K562 (cell line): Measurements from ENCODE around the gene PPP1R9B. TPM values are rescaled to one million over a fixed set of nuclear protein-coding genes. Genes with fewer than 3 reads are reported as not detected.

ENCODE experiments used
- ATAC-seq: fragments of 200-7000 bp; cut with Tn5 transposase; 3 replicates; pipeline ENCODE4 v1.9.1; 2020; ENCODE audit warnings: moderate library complexity
- BruUV-seq: library from RNA; stranded (reverse); fragments of 400-500 nt; replicated peaks from 2 replicates; lab custom pipeline; 2021; lab: Mats Ljungman, UMichigan
- CTCF ChIA-PET: fragments of 300-600 bp; formaldehyde crosslinking; extraction: SDS; loops from one replicate; lab custom pipeline; 2021; ENCODE audit warnings: low intra/inter-chr PET ratio; lab: Yijun Ruan, JAX
- POLR2A ChIA-PET: fragments of 300-600, 350-650 bp; sonication (Branson Sonifier 250); formaldehyde crosslinking; extraction: SDS; loops from one replicate; lab custom pipeline; 2021; ENCODE audit warnings: antibody characterized with exemption, inconsistent platforms; lab: Yijun Ruan, JAX
- DNase-seq, 4 experiments: peaks; one replicate each; pipeline versions ENCODE4 v3.0.0 to v3.0.0-alpha.2; 2011 to 2018; ENCODE audit warnings: low spot score in 3 of 4, mixed read lengths in 3 of 4; ENCODE audit errors: extremely low read depth in 1 of 4
- FAIRE-seq: peaks from 2 replicates; lab custom pipeline; 2011; peaks lifted over from hg19 to GRCh38; lab: Jason Lieb, UNC
- H2AFZ ChIP-seq: 2 replicates; pipeline ENCODE4 v1.6.0; 2011; ENCODE audit warnings: low read depth, low read length, control low read depth, inconsistent platforms
- H3K27ac ChIP-seq: fragments of 200-600 bp; 3 replicates; pipeline ENCODE4 v1.8.0; 2011; ENCODE audit warnings: low read depth, mild to moderate bottlenecking, control low read depth, inconsistent platforms, low read length, moderate library complexity, mixed read lengths; ENCODE audit errors: extremely low read depth
- H3K27me3 ChIP-seq, 2 experiments: fragments of 300-600 bp in 1 of 2; 2 replicates in 1 of 2; 3 replicates in 1 of 2; pipeline versions ENCODE4 v1.6.0 to v1.8.0; 2011; ENCODE audit warnings: inconsistent platforms in 2 of 2, low read length in 2 of 2, mild to moderate bottlenecking in 1 of 2, mixed read lengths in 1 of 2, moderate library complexity in 1 of 2; ENCODE audit not compliant: control insufficient read depth in 2 of 2, insufficient read depth in 2 of 2
- H3K36me3 ChIP-seq: fragments of 300-600 bp; 3 replicates; pipeline ENCODE4 v1.8.0; 2011; ENCODE audit warnings: mild to moderate bottlenecking, low read length, inconsistent platforms; ENCODE audit not compliant: control insufficient read depth, insufficient read depth
- H3K4me1 ChIP-seq, 2 experiments: fragments of 200-600 bp in 1 of 2; replicated peaks in 1 of 2; 2 replicates in 1 of 2; 3 replicates in 1 of 2; pipeline versions ENCODE4 v1.5.1 to v1.8.0; 2011; ENCODE audit warnings: inconsistent platforms in 2 of 2, low read length in 2 of 2, mild to moderate bottlenecking in 1 of 2, mixed read lengths in 1 of 2, moderate library complexity in 1 of 2; ENCODE audit not compliant: control insufficient read depth in 2 of 2, insufficient read depth in 2 of 2
- H3K4me2 ChIP-seq: 2 replicates; pipeline ENCODE4 v1.6.1; 2011; ENCODE audit warnings: low read length, control low read depth, inconsistent platforms, mixed read lengths; ENCODE audit not compliant: insufficient read depth
- H3K4me3 ChIP-seq: fragments of 200-600 bp; sonication (generic), shearing (Covaris generic); 2 replicates; pipeline ENCODE4 v1.5.1; 2016; ENCODE audit warnings: control low read depth, inconsistent platforms
- H3K79me2 ChIP-seq: fragments of 200-600 bp; 3 replicates; pipeline ENCODE4 v1.8.0; 2011; ENCODE audit warnings: low read length, inconsistent platforms; ENCODE audit not compliant: control insufficient read depth, insufficient read depth
- H3K9ac ChIP-seq, 2 experiments: 2 replicates each; pipeline versions ENCODE4 v1.6.0 to v1.6.1; 2011; ENCODE audit warnings: low read depth in 2 of 2, low read length in 2 of 2, control low read depth in 1 of 2, inconsistent platforms in 1 of 2, mild to moderate bottlenecking in 1 of 2, mixed read lengths in 1 of 2; ENCODE audit not compliant: insufficient read depth in 1 of 2
- H3K9me1 ChIP-seq: one replicate; pipeline ENCODE4 v1.6.0; 2011; ENCODE audit warnings: inconsistent platforms, mild to moderate bottlenecking, low read length, moderate library complexity; ENCODE audit not compliant: control insufficient read depth, insufficient read depth
- H3K9me3 ChIP-seq: replicated peaks from 2 replicates; pipeline ENCODE4 v1.5.1; 2011; ENCODE audit warnings: low read depth, low read length, inconsistent platforms; ENCODE audit not compliant: control insufficient read depth, insufficient read depth
- H4K20me1 ChIP-seq: replicated peaks from 2 replicates; pipeline ENCODE4 v1.6.1; 2011; ENCODE audit warnings: low read length, inconsistent platforms, mixed read lengths; ENCODE audit not compliant: control insufficient read depth, insufficient read depth
- ATF7 ChIP-seq: fragments of 450-650 bp; IDR thresholded peaks from 2 replicates; pipeline ENCODE4 v1.7.1; 2014; ENCODE audit warnings: mild to moderate bottlenecking, moderate library complexity
- CHAMP1 ChIP-seq: fragments of 450-650 bp; IDR thresholded peaks from 2 replicates; pipeline ENCODE4 v1.6.1; 2016; ENCODE audit warnings: mild to moderate bottlenecking
- ETS2 ChIP-seq: IDR thresholded peaks from 2 replicates; pipeline ENCODE4 v1.6.1; 2016; ENCODE audit warnings: borderline replicate concordance, missing genetic modification characterization, mild to moderate bottlenecking, moderate library complexity, missing compliant biosample characterization; ENCODE audit not compliant: poor library complexity, severe bottlenecking
- GTF2E2 ChIP-seq: fragments of 200-800 bp; sonication (Bioruptor generic); IDR thresholded peaks from 2 replicates; pipeline ENCODE4 v1.6.1; 2016; ENCODE audit warnings: missing genetic modification characterization, missing compliant biosample characterization
- MAFK ChIP-seq: IDR thresholded peaks from 2 replicates; pipeline ENCODE4 v1.6.1; 2011; ENCODE audit warnings: low read length, improper control_type of control experiment
- TAF7 ChIP-seq: fragments of 450-650 bp; IDR thresholded peaks from 2 replicates; pipeline ENCODE4 v1.6.1; 2016; ENCODE audit warnings: missing genetic modification characterization, missing compliant biosample characterization
- ZNF318 ChIP-seq, 2 experiments: fragments of 450-650 bp; IDR thresholded peaks; 2 replicates each; pipeline ENCODE4 v1.6.1; 2016; ENCODE audit warnings: mild to moderate bottlenecking in 2 of 2, borderline replicate concordance in 1 of 2, low read depth in 1 of 2, moderate library complexity in 1 of 2
- ZNF717 ChIP-seq: fragments of 250-450 bp; sonication (Bioruptor Pico); IDR thresholded peaks from 2 replicates; pipeline ENCODE4 v1.5.0; 2021
- WGBS: fragments of 100-300 bp; shearing (Covaris generic); methylation state at CpG from one replicate; pipeline ENCODE4 v1.1.6; 2016; ENCODE audit warnings: low coverage, mixed read lengths; ENCODE audit not compliant: insufficient coverage; ENCODE audit errors: missing lambda C conversion rate; 5-methylcytosine and 5-hydroxymethylcytosine counted together
- in situ Hi-C: fragments of 300-500 bp; cut with MboI; formaldehyde crosslinking; loops from 4 replicates; pipeline ENCODE4 v1.15.0; 2018; ENCODE audit warnings: inconsistent platforms, mixed read lengths
- intact Hi-C: fragments of 100-400 bp; cut with micrococcal nuclease; formaldehyde crosslinking; loops from 2 replicates; pipeline ENCODE4 v1.14.2; 2022
- polyA plus RNA-seq, 8 experiments: library from polyadenylated mRNA; depleted of rRNA in 4 of 8; stranded (reverse) in 5 of 8; unstranded in 3 of 8; fragments of >200 nt; fragmentation: Nextera tagmentation in 2 of 8; fragmentation: Illumina TruSeq in 1 of 8; extraction: Ambion mirVana in 2 of 8; extraction: Trizol in 1 of 8; gene quantifications; 2 replicates each; pipeline versions ENCODE4 v1.2.1 to v1.2.3, GENCODE V29; 2011 to 2014; ENCODE audit warnings: inconsistent platforms in 1 of 8, missing spikeins in 1 of 8
- total RNA-seq, 7 experiments: library from RNA; depleted of rRNA in 6 of 7; stranded (reverse); fragments of >200 nt in 6 of 7; fragmentation: Illumina TruSeq in 2 of 7; extraction: Trizol in 2 of 7; gene quantifications; 2 replicates each; pipeline versions ENCODE4 v1.2.1 to v1.2.3, GENCODE V29; 2011 to 2021; ENCODE audit warnings: low replicate concordance in 1 of 7
- TF ChIP-seq, protein P1 (sequence below): fragments of 450-650 bp; formaldehyde crosslinking; IDR thresholded peaks from 2 replicates; pipeline ENCODE4 v1.4.0; 2020; ENCODE audit warnings: mild to moderate bottlenecking, moderate library complexity

Gene PPP1R9B
- total and polyA plus RNA-seq, 9 of the 15 experiments (the other 6 are each of a cell fraction or from before 2014, with no cell fraction given), result 0.10 to 63.5 (median 24.7) TPM

DNA sequence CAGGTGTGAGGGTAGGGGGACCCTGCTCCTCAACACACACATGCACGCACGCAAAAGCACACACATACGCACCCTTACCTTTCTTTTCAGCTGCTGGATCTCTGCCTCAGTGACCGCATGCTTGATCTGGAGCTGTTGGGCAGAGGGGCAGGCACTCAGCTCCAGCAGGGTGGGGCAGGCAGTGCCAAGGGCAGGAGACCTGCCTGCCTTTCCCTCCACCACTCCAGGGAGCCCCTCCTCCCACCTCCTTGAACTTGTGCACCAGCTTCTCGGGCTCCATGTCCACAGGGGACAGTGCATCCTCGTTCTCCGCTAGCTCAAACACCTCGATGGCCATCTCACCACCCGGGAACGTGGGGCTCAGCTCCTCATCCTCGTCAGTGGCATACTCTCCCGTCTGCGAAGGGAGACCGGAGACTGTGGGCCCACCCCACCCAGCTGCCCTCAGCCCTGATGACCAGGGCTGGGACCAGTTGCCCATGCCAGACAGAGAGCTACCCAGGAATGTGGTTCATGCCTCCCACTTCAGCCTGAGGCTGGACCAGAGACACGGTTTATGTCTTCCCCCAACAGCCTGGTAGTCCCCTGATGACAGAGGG is 11.2 kb downstream of the PPP1R9B start:
- no peak for DNase-seq
- ChIA-PET CTCF (interaction anchor here (1.5 kb wide), 1 partner anchor 59 kb away, joined by 5 read pairs; no protein-coding TSS in a partner anchor), POLR2A (interaction anchor here (1.0 to 1.1 kb wide), 2 partner anchors 9 to 15 kb away, joined by 3 to 4 read pairs; partner anchors contain the start of gene SAMD14)
- WGBS, result 90% methylated on average over 13 of the region's 15 CpGs
- Histone ChIP-seq H3K27me3 (no peaks in the 10 kb centered on the region), H4K20me1 (peaks cover 5% of the 10 kb centered on the region), H3K4me1 (peaks cover 6 to 23% of the 10 kb centered on the region in 2 experiments; a peak in 3 of 5 replicates), H3K79me2 (peaks cover 20% of the 10 kb centered on the region; the same call in 2 of the 3 replicates), H3K36me3 (peaks cover 95% of the 10 kb centered on the region), H3K9me1 (peaks cover 10% of the 10 kb centered on the region), H3K27ac (no peak overlapping the region), H3K4me3 (no peak overlapping the region), H3K9ac (peak overlapping the region in 1 of 2 experiments; percentile 43; a peak in 1 of 4 replicates), H3K9me3 (no peaks in the 10 kb centered on the region), H2AFZ (no peak overlapping the region), H3K4me2 (no peak overlapping the region)
- no TSS peak for BruUV-seq
- in situ Hi-C loops (no loop called here), intact Hi-C loops (no loop called here)
- no peak for ATAC-seq
- FAIRE-seq, result no peak
- TF ChIP-seq, protein P1, sequence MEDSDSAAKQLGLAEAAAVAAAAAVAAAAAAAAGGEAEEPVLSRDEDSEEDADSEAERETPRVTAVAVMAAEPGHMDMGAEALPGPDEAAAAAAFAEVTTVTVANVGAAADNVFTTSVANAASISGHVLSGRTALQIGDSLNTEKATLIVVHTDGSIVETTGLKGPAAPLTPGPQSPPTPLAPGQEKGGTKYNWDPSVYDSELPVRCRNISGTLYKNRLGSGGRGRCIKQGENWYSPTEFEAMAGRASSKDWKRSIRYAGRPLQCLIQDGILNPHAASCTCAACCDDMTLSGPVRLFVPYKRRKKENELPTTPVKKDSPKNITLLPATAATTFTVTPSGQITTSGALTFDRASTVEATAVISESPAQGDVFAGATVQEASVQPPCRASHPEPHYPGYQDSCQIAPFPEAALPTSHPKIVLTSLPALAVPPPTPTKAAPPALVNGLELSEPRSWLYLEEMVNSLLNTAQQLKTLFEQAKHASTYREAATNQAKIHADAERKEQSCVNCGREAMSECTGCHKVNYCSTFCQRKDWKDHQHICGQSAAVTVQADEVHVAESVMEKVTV, result no peak
- TF ChIP-seq ETS2 (no peak), ZNF717 (CRISPR knock-in tag) (peak; percentile 33; the same call in 1 of the 2 replicates), GTF2E2 (tag) (no peak), TAF7 (no peak), ATF7 (no peak), MAFK (no peak), CHAMP1 (no peak), ZNF318 (IDR thresholded peaks at IDR 0.05; ENCODE audit: borderline replicate concordance in 1 of 2, low read depth in 1 of 2) (no peak)
